Measurements from ENCODE around the gene TIMP3.

The TIMP3 gene

GRCh38 chr22:32843300-32843699 lies 41.8 kb downstream of the TIMP3 start:
- no peak for DNase-seq (ENCODE audit: low read depth in 2 of 2)
- H3K4me3 ChIP-seq (replicated peaks in 1 of 2; ENCODE audit: low read depth in 2 of 2, low read length in 2 of 2): no peak overlapping the region
- TF ChIP-seq, protein P1, sequence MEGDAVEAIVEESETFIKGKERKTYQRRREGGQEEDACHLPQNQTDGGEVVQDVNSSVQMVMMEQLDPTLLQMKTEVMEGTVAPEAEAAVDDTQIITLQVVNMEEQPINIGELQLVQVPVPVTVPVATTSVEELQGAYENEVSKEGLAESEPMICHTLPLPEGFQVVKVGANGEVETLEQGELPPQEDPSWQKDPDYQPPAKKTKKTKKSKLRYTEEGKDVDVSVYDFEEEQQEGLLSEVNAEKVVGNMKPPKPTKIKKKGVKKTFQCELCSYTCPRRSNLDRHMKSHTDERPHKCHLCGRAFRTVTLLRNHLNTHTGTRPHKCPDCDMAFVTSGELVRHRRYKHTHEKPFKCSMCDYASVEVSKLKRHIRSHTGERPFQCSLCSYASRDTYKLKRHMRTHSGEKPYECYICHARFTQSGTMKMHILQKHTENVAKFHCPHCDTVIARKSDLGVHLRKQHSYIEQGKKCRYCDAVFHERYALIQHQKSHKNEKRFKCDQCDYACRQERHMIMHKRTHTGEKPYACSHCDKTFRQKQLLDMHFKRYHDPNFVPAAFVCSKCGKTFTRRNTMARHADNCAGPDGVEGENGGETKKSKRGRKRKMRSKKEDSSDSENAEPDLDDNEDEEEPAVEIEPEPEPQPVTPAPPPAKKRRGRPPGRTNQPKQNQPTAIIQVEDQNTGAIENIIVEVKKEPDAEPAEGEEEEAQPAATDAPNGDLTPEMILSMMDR (IDR thresholded peaks at IDR 0.05; ENCODE audit: low read depth, low read length): no peak

DNA sequence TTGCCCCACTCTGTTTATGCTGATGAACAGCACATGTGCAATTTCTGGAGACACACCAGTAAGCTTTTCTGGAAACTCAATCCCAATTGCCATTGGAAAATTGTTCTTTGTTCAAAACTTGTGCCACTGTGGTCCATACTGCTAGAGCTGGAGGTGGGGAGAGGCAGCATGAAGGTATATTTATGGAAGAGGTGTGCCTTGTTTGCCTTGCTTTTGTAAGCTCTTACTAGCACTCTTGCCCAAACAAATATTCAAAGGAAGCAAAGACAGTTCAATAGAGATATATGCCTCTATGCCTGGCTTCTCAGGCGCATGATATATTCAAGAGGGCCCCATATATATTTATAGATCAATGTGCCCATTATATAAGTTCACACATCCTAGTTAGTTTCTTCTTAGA lies 42.7 kb downstream of the TIMP3 start:
- TF ChIP-seq, protein P1 (IDR thresholded peaks at IDR 0.05; ENCODE audit: low read depth, low read length): no peak
- H3K4me3 ChIP-seq (replicated peaks in 1 of 2; ENCODE audit: low read depth in 2 of 2, low read length in 2 of 2): no peak overlapping the region
- no peak for DNase-seq (ENCODE audit: low read depth in 2 of 2)

DNA sequence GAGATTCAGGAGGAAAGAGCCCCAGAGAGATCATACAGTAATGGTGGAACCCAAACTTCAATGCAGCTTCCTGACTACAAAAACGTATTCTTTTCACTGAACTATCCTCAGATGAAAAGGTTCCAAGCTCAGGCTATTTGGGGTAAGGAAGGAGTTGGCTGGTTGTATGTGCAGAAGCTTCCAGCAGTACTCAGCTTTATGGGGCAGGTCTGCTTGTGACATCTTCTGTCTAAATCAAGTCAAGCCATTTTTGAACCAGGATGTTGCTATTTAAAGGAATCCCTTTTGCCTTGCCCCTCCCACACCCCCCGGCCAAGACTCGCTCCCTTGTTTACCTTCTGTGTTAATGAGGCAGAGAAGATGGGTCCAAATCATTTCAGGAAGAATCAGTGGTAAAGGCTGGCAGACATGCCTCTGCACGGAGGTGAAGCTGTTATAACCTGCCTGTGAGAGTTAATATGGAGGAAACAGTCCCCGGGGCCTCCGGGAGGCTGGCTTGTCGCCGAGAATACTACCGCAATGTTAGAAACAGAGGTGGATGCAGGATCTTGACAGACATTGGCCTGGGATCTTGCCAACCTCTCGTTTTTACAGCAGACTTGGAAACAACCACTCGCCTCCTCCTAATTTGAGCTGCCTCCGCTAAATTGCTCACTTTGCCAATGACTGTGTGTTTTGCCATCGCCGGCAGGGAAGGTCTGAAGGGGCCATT lies 45.4 kb downstream of the TIMP3 start:
- TF ChIP-seq, protein P1 (IDR thresholded peaks at IDR 0.05; ENCODE audit: low read depth, low read length): no peak
- DNase-seq (ENCODE audit: low read depth in 2 of 2): peak in 1 of 2 donors; percentile 28
- H3K4me3 ChIP-seq (replicated peaks in 1 of 2; ENCODE audit: low read depth in 2 of 2, low read length in 2 of 2): no peak overlapping the region

- TF ChIP-seq, protein P1 (IDR thresholded peaks at IDR 0.05; ENCODE audit: low read depth, low read length): no peak
- H3K4me3 ChIP-seq (replicated peaks in 1 of 2; ENCODE audit: low read depth in 2 of 2, low read length in 2 of 2): no peak overlapping the region
- no peak for DNase-seq (ENCODE audit: low read depth in 2 of 2)
Measured at GRCh38 chr22:32848226-32848625, 46.7 kb downstream of the TIMP3 start.

DNA sequence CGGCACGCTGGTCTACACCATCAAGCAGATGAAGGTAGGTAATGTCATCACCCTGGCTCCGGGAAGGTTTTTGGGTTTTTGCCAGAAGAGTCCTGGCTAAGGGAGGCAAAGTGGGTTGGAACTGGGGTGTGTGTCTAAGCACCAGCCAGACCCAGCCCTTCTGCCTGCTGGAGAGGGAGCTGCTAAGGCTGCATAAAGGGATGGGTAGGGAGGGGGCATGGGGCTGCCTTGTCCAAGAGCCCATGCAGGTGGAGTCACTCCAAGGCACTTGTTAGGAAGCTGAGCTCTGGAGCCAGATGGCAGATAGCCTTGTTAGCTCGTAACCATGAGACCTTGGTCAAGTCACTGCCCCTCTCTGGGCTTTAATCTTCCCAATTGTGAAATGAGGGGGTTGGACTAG lies 48.0 kb downstream of the TIMP3 start:
- TF ChIP-seq, protein P1 (IDR thresholded peaks at IDR 0.05; ENCODE audit: low read depth, low read length): no peak
- no peak for DNase-seq (ENCODE audit: low read depth in 2 of 2)

GRCh38 chr22:32850157-32850556 lies 48.7 kb downstream of the TIMP3 start:
- no peak overlapping the region for H3K4me3 ChIP-seq (replicated peaks in 1 of 2; ENCODE audit: low read depth in 2 of 2, low read length in 2 of 2)
- TF ChIP-seq, protein P1 (IDR thresholded peaks at IDR 0.05; ENCODE audit: low read depth, low read length): no peak
- no peak for DNase-seq (ENCODE audit: low read depth in 2 of 2)

More for the DNA sequence above, 48.0 kb downstream of the TIMP3 start:
- H3K4me3 ChIP-seq (replicated peaks in 1 of 2; ENCODE audit: low read depth in 2 of 2, low read length in 2 of 2): no peak overlapping the region
